Keratinocyte (primary cell): ENCODE results near the gene ALOXE3.

Experiments used
- EZH2 ChIP-seq: IDR thresholded peaks from one replicate; pipeline ENCODE4 v1.6.1; 2012; ENCODE audit warnings: inconsistent platforms, mild to moderate bottlenecking, low read length, moderate library complexity
- TF ChIP-seq, protein P1 (sequence below), 3 experiments: IDR thresholded peaks in 1 of 3; conservative IDR thresholded peaks in 1 of 3; optimal IDR thresholded peaks in 1 of 3; 2 replicates in 2 of 3; 3 replicates in 1 of 3; pipeline versions ENCODE3 to v1.5.1; 2011; ENCODE audit warnings: low read length in 3 of 3, mild to moderate bottlenecking in 3 of 3, moderate library complexity in 2 of 3, control low read depth in 1 of 3, inconsistent platforms in 1 of 3; ENCODE audit not compliant: insufficient read depth in 2 of 3; ENCODE audit errors: extremely low read depth in 1 of 3

DNA sequence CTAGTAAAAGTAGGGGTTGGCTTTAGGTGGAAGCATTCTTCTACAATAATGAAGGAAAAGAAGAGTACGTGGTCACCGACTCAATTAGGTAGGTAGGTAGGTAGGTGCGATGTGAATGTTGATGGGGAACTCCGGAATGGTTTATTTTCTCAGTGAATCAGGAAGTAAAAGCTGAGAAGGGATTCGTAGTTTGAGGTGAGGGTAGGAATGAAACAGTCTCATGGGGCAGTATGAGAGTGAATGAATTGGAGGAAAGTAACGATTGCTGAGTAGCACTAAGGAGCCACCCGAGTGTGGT is 20.0 kb upstream of the ALOXE3 start:
- TF ChIP-seq, protein P1, sequence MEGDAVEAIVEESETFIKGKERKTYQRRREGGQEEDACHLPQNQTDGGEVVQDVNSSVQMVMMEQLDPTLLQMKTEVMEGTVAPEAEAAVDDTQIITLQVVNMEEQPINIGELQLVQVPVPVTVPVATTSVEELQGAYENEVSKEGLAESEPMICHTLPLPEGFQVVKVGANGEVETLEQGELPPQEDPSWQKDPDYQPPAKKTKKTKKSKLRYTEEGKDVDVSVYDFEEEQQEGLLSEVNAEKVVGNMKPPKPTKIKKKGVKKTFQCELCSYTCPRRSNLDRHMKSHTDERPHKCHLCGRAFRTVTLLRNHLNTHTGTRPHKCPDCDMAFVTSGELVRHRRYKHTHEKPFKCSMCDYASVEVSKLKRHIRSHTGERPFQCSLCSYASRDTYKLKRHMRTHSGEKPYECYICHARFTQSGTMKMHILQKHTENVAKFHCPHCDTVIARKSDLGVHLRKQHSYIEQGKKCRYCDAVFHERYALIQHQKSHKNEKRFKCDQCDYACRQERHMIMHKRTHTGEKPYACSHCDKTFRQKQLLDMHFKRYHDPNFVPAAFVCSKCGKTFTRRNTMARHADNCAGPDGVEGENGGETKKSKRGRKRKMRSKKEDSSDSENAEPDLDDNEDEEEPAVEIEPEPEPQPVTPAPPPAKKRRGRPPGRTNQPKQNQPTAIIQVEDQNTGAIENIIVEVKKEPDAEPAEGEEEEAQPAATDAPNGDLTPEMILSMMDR (optimal IDR thresholded peaks at IDR 0.05 in 1 of 3, IDR thresholded peaks at IDR 0.05 in 1 of 3, conservative IDR thresholded peaks at IDR 0.05 in 1 of 3; ENCODE audit: extremely low read depth in 1 of 3, insufficient read depth in 2 of 3, low read length in 3 of 3): no peak
- no peak for TF ChIP-seq EZH2
